ENCODE results near the gene DRG2.

DNA sequence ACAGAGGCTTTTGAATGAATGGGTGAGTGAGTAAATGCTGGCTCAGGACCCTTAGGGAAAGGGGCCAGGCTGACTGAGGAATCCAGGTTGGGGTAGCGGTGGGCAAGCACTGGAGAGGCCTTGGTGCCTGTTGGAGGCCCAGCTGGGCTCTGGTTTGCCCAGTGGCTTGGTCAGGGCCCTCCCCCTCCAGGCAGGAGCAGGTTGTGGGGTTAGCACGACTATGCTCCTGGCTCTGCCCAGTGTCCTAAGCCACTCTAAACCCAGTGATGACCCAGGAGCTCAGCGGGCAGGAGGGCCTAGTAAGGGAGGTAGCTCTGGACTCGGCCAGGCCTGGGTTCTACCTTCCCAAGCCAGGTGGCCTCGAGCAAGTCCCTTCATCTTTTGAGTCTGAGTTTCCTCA lies 28.3 kb downstream of the DRG2 start:
- TF ChIP-seq BHLHE40 (IDR thresholded peaks at IDR 0.05; ENCODE audit: borderline replicate concordance), result no peak
- no peak for TF ChIP-seq ZNF384 (IDR thresholded peaks at IDR 0.05)

Data from HEK293T (cell line).